Esophagus (tissue), 2 donors: ENCODE results near the gene CYTH2. TPM values are rescaled to one million over a fixed set of nuclear protein-coding genes. Genes with fewer than 3 reads are reported as not detected.

Experiments
- H3K27ac ChIP-seq, 2 donors: one replicate each; pipeline ENCODE4 v1.5.1; 2013; ENCODE audit warnings: low read depth in 2 of 2, mild to moderate bottlenecking in 2 of 2, inconsistent platforms in 1 of 2, low read length in 1 of 2, moderate library complexity in 1 of 2
- H3K27me3 ChIP-seq, 2 donors: one replicate each; pipeline ENCODE4 v1.6.1; 2013; ENCODE audit warnings: low read length in 2 of 2, control low read depth in 1 of 2, mild to moderate bottlenecking in 1 of 2; ENCODE audit not compliant: insufficient read depth in 2 of 2, control insufficient read depth in 1 of 2
- H3K36me3 ChIP-seq, 2 donors: one replicate each; pipeline ENCODE4 v1.6.1; 2013; ENCODE audit warnings: low read length in 1 of 2; ENCODE audit not compliant: control insufficient read depth in 2 of 2, insufficient read depth in 2 of 2
- H3K4me1 ChIP-seq, 2 donors: one replicate each; pipeline ENCODE4 v1.6.1; 2013; ENCODE audit warnings: low read length in 1 of 2; ENCODE audit not compliant: control insufficient read depth in 2 of 2, insufficient read depth in 2 of 2
- H3K4me3 ChIP-seq, 2 donors: one replicate each; pipeline ENCODE4 v1.5.1; 2013; ENCODE audit warnings: low read length in 2 of 2, mild to moderate bottlenecking in 2 of 2, low read depth in 1 of 2, moderate library complexity in 1 of 2
- H3K9me3 ChIP-seq, 2 donors: one replicate each; pipeline ENCODE4 v1.6.1; 2013; ENCODE audit warnings: mild to moderate bottlenecking in 2 of 2, low read depth in 1 of 2, low read length in 1 of 2, moderate library complexity in 1 of 2; ENCODE audit not compliant: control insufficient read depth in 2 of 2, insufficient read depth in 1 of 2
- WGBS, 2 donors: extraction: QIAGEN DNeasy Blood & Tissue Kit; methylation state at CpG; one replicate each; pipeline ENCODE4 v1.1.7; 2013; 5-methylcytosine and 5-hydroxymethylcytosine counted together
- polyA plus RNA-seq, 2 donors: library from polyadenylated mRNA; stranded (reverse); fragments of 200-250 nt; gene quantifications; one replicate each; pipeline ENCODE4 v1.2.3, GENCODE V29; 2013
- donor health status: healthy with polysubstance abuse.
- donor health status: Bipolar disorder and iron deficiency.

The CYTH2 gene
- polyA plus RNA-seq, 2 donors: 52.2 to 59.3 TPM

DNA sequence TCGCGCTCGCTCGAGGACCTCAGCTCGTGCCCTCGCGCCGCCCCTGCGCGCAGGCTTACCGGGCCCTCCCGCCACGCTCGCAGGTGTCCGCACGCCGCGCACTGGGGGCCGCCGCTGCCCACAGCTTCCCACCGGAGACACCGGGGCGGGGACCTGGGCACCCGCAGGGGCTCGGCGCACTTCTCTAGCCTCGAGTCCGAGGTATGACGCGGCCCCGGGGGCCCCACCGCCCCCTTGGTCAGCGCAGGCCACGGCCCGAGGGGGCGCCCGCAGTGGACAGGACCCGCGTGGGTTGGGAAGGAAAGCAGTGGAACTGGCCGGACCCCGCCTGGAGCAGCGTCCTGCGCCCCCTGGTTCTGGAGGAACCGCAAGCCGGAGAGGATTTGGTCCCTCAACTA, 25.4 kb upstream of the CYTH2 start:
- Histone ChIP-seq H3K9me3 (no peaks in the 10 kb centered on the region), H3K27me3 (peaks cover 0 to 4% of the 10 kb centered on the region in 2 donors), H3K4me3 (peak overlapping the region in 1 of 2 donors; percentile 43), H3K4me1 (peaks cover 3 to 6% of the 10 kb centered on the region in 2 donors), H3K36me3 (no peaks in the 10 kb centered on the region), H3K27ac (no peak overlapping the region)
- 6 to 10% methylated on average over 35 to 45 of the region's 45 CpGs for WGBS, 2 donors

DNA sequence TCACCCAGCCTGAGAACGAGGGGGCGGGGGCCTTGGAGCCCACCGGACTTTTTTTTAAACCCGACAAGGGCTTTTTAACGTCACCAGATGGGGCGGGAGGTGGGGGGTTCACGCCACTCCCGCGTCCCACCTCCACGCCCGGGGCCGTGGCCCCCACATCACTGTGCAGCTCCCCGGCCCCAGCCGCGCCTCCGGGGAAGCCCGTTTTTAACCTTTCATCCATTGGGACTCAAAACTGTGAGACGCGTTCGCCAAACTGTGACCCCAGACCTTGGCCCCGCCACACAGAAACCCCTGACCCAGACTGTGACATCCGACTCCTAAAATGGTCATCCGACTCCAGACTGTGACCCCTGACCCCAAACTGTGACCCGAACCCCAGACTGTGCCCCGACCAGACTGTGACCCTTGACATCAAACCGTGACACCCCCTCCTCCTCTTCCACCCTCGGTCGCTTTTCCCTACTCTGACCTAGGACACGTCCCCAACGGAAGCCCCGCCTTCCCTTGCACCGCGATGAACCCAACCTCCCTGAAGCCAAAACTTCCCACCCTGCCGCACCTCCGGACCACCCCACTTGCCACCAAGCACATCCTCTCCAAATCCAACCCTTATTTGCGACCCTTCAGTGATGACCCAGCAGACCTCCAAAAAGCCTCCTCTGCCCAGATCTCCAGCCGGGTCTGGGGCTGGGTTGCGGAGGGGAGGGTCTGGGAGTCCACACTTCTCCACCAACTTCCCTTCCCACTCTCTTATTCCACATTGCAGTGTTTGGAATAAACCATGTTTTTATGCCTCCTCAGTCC, 24.8 kb upstream of the CYTH2 start:
- Histone ChIP-seq H3K4me1 (peaks cover 3 to 6% of the 10 kb centered on the region in 2 donors), H3K4me3 (no peak overlapping the region), H3K27ac (no peak overlapping the region), H3K27me3 (peaks cover 0 to 4% of the 10 kb centered on the region in 2 donors), H3K9me3 (no peaks in the 10 kb centered on the region), H3K36me3 (no peaks in the 10 kb centered on the region)
- WGBS, 2 donors: 14 to 26% methylated on average over 38 of the region's 38 CpGs

DNA sequence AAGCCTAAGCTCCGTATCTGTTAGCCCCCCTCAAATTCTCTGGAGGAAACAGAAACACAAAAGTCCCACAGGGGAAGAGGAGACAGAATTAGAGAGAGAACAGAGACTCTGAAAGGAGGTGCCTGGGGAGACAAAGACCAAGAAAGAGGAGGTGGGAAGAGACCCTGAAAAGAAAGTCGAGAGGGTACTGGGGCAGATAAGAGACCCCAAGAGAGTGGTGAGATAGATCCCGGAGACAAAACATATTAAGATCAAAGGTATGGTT, 24.3 kb upstream of the CYTH2 start:
- peaks cover 0 to 4% of the 10 kb centered on the region in 2 donors for H3K27me3 ChIP-seq
- no peak overlapping the region for H3K4me3 ChIP-seq
- no peaks in the 10 kb centered on the region for H3K9me3 ChIP-seq
- peaks cover under 1 to 2% of the 10 kb centered on the region in 2 donors for H3K36me3 ChIP-seq
- peaks cover 3 to 6% of the 10 kb centered on the region in 2 donors for H3K4me1 ChIP-seq
- no peak overlapping the region for H3K27ac ChIP-seq
- WGBS, 2 donors: 32 to 33% methylated on average over 3 of the region's 3 CpGs

DNA sequence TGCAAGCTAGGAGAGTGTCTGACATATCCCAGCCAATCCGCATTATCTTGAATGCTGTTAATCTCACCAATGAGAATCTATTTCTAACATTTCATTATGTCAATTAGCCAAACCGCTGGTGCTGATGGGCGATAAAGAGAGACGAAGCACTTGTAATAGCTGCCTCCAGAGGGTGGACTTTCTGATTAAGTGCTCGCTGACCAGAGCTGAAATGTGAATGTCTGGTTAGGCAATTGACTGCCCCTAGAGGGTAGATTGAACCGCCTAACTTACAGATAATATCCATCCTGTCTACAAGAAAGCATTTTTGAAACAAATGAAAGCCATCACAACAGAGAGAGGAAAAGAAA, 23.9 kb upstream of the CYTH2 start:
- Histone ChIP-seq H3K36me3 (peaks cover 4% of the 10 kb centered on the region in 2 donors), H3K4me1 (peaks cover 3 to 6% of the 10 kb centered on the region in 2 donors), H3K4me3 (peak overlapping the region; percentile 84 to 90), H3K9me3 (no peaks in the 10 kb centered on the region), H3K27ac (peak overlapping the region in 1 of 2 donors; percentile 84), H3K27me3 (peaks cover 0 to 4% of the 10 kb centered on the region in 2 donors)
- WGBS, 2 donors: 6 to 9% methylated on average over 6 of the region's 6 CpGs

DNA sequence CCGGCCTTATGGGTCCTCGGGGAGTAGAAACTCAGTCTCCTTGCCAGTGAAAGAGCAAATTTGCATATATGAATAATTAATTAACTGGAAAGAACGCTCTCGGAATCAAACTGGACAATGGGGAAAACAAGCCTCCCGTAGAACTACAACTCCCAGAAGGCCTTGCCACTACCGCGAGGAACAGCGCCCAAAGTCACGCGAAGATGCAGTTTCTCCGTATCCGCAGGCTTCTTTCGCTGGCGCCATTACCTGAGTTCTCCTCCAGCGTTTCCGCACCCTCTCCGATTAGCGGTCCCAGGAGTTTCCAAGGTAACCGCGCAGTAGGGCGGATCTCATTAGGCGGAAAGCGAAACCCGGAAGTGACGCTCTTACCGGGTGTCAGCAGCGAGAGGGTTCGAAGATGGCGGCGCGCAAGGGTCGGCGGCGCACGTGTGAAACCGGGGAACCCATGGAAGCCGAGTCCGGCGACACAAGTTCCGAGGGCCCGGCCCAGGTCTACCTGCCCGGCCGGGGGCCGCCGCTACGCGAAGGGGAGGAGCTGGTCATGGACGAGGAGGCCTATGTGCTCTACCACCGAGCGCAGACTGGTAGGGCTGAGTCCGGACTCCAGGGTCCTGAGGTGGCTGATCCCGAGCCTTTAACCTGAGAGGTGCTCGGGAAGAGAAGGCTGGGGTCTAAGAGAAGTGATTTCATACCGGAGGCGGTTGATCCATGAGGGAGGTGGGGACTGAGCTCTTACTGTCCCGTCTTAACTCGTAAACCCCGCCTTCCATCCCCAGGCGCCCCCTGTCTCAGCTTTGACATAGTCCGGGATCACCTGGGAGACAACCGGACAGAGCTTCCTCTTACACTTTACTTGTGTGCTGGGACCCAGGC, 23.3 kb upstream of the CYTH2 start, which contains the start of gene GRWD1:
Gene GRWD1, plus strand, starts transcription at position 378 of the 876 bp plus-strand sequence. Its CDS starts 23 bp downstream, at position 401.
- Histone ChIP-seq H3K4me1 (peaks cover 3 to 6% of the 10 kb centered on the region in 2 donors), H3K9me3 (no peaks in the 10 kb centered on the region), H3K36me3 (peaks cover 8 to 10% of the 10 kb centered on the region in 2 donors), H3K27ac (peak within 1 kb of the TSS; percentile 84 to 92), H3K4me3 (peak within 1 kb of the TSS; percentile 84 to 90), H3K27me3 (peaks cover 0 to 4% of the 10 kb centered on the region in 2 donors)
- WGBS, 2 donors: 0 to 1% methylated on average over 61 of the region's 61 CpGs

DNA sequence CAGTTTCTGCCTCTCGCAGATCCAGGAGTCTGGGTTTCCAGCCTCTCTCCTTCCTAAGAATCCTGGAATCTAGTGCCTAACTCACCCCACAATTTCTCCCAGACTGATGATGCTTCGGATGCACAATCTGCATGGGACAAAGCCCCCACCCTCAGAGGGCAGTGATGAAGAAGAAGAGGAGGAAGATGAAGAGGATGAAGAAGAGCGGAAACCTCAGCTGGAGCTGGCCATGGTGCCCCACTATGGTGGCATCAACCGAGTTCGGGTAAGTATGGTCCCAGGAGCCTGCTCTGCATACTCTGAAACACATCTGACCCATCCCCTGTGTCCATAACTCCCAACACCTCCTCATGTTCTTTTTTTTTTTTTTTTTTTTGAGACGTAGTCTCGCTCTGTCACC, 22.6 kb upstream of the CYTH2 start:
- peak overlapping the region; percentile 84 to 90 for H3K4me3 ChIP-seq
- H3K27ac ChIP-seq: no peak overlapping the region
- H3K4me1 ChIP-seq: peaks cover 3 to 6% of the 10 kb centered on the region in 2 donors
- H3K9me3 ChIP-seq: no peaks in the 10 kb centered on the region
- peaks cover 0 to 4% of the 10 kb centered on the region in 2 donors for H3K27me3 ChIP-seq
- peaks cover 8 to 16% of the 10 kb centered on the region in 2 donors for H3K36me3 ChIP-seq
- 71 to 76% methylated on average over 5 to 7 of the region's 7 CpGs for WGBS, 2 donors

DNA sequence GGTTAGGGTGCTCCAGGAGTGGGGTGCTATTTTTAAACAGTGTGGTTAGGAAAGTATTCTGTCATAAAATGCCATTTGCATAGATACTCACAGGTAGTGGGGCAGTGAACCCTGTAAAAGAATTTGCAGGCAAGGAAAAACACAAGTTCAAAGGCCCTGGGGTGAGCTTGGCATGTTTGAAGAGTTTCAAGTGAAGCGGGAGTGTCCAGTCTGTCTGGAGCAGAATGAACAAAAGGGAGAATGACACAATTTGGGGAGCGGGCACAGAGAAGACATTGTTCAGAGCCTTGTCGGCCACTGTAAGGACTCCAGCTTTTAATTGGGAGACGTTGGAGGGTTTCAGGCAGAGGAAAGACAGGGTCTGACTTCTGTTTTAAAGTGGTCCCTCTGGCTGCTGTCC, 20.6 kb upstream of the CYTH2 start:
- no peak overlapping the region for H3K4me3 ChIP-seq
- H3K27ac ChIP-seq: no peak overlapping the region
- H3K4me1 ChIP-seq: peaks cover 3 to 6% of the 10 kb centered on the region in 2 donors
- 92 to 96% methylated on average over 4 of the region's 4 CpGs for WGBS, 2 donors
- H3K27me3 ChIP-seq: no peaks in the 10 kb centered on the region
- peaks cover 9 to 28% of the 10 kb centered on the region in 2 donors for H3K36me3 ChIP-seq
- H3K9me3 ChIP-seq: no peaks in the 10 kb centered on the region

DNA sequence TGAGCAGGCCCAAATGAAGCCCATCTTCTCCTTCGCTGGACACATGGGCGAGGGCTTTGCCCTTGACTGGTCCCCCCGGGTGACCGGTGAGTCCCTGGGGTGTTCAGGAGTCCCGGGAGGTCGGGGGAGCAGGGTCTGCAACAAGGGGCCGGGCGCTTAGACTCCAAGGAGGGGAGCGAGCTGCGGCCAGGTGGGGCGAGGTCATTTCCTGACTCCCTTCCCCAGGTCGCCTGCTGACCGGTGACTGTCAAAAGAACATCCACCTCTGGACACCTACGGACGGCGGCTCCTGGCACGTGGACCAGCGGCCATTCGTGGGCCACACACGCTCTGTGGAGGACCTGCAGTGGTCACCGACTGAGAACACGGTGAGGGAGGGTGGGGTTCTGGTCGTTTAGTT, 18.7 kb upstream of the CYTH2 start:
- Histone ChIP-seq H3K9me3 (no peaks in the 10 kb centered on the region), H3K36me3 (peaks cover 13 to 36% of the 10 kb centered on the region in 2 donors), H3K4me3 (no peak overlapping the region), H3K4me1 (peaks cover 0 to 3% of the 10 kb centered on the region in 2 donors), H3K27me3 (no peaks in the 10 kb centered on the region), H3K27ac (no peak overlapping the region)
- WGBS, 2 donors: 93 to 94% methylated on average over 22 to 23 of the region's 23 CpGs

DNA sequence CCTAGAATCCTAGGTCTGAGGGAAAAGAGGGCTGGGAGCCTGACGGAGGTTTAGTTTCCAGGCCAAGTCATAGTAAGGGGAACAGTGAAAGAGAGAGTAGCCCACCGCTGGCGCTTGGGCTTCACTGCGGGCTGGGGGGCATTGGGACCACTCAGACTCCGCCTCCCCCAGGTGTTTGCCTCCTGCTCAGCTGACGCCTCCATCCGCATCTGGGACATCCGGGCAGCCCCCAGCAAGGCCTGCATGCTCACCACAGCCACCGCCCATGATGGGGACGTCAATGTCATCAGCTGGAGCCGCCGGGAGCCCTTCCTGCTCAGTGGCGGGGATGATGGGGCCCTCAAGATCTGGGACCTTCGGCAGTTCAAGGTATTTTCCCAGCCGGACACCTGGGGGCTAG, 18.3 kb upstream of the CYTH2 start:
- Histone ChIP-seq H3K27me3 (no peaks in the 10 kb centered on the region), H3K4me1 (peaks cover 0 to 3% of the 10 kb centered on the region in 2 donors), H3K36me3 (peaks cover 17 to 39% of the 10 kb centered on the region in 2 donors), H3K4me3 (no peak overlapping the region), H3K27ac (no peak overlapping the region), H3K9me3 (no peaks in the 10 kb centered on the region)
- whole genome bisulfite sequencing, 2 donors: 94 to 95% methylated on average over 15 of the region's 15 CpGs
